Ammon's horn (tissue), 1 donor: Measurements from ENCODE around the gene DHRS12.
"Not testable (repeated sequence)": the region's sequence is repeated elsewhere in the genome, so short reads cannot be mapped to it uniquely, and the experiment has no call there.

Experiments used
- DNase-seq: peaks from one replicate; pipeline ENCODE4 v3.0.0-alpha.2; 2016; ENCODE audit warnings: low spot score

DHRS12 gene

GRCh38 chr13:51827254-51827653 lies 23.3 kb upstream of the DHRS12 start:
- DNase-seq, result no peak

GRCh38 chr13:51826606-51827005 lies 22.6 kb upstream of the DHRS12 start:
- no peak for DNase-seq

DNA sequence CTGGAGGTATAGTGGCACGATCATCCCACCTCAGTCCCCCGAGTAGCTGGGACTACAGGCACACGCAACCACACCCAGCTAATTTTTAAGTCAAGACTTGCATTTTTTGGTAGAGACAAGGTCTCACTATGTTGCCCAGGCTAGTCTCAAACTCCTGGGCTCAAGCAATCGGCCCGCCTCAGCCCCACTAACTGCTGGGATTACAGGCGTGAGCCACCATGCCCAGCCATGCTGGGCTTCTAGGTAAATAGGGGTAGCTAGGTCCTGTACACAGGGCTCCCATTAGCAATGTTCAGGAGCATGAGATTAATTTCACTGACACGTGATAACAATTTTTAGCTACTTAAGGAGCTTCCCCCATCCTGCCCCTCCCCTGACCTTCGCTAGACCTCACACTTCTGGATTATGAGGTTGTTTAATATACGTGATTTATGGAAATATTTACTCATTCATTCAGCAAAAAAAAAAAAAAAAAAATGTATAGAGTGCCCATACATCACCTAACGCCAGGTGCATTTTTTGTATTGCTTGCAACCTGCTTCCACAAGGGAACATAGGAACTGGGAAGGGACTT lies 21.8 kb upstream of the DHRS12 start:
- DNase-seq, result no peak

DNA sequence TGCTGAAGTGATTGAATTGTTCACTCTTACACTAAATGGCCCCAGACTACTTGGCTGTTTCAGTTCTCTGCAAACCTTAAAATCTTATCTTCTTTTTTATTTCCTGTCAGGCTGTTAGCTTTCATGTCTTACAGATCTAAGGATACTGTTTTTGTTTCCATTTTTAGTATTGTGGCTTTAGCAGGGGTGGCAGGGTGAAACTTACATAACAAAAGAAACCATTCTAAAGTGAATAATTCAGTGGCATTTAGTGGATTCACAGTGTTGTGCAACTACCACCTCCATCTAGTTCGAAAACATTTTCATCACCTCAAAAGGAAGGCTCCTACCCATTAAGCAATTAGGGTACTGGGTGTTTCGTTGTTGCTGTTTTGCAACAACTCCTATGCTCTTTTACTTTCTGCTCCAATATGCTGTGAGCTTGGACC lies 21.2 kb upstream of the DHRS12 start:
- no peak for DNase-seq

- not testable (repeated sequence) for DNase-seq
These were observed 20.7 kb upstream of the DHRS12 start for GRCh38 chr13:51824712-51825111.

DNA sequence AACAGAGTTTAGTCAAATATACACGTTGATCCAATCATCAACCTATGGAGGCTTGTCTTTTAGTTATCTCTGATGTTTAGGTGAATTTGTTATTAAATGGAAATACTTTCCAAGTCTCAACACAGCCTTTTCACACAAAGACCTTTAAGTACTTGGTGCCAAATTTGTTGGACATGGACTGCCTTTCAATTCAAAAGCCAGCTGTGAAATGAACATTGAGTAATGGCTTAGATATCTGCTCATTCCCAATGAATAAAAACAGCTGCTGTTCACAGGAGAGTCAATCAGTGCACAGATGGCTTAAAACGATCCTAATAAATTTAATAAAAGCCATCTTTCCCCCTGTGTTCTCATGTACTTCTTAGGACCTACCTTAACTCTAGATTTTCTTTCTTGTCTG lies 19.9 kb upstream of the DHRS12 start:
- no peak for DNase-seq

- DNase-seq, result no peak
These were observed 19.4 kb upstream of the DHRS12 start for GRCh38 chr13:51823359-51823758.

DNA sequence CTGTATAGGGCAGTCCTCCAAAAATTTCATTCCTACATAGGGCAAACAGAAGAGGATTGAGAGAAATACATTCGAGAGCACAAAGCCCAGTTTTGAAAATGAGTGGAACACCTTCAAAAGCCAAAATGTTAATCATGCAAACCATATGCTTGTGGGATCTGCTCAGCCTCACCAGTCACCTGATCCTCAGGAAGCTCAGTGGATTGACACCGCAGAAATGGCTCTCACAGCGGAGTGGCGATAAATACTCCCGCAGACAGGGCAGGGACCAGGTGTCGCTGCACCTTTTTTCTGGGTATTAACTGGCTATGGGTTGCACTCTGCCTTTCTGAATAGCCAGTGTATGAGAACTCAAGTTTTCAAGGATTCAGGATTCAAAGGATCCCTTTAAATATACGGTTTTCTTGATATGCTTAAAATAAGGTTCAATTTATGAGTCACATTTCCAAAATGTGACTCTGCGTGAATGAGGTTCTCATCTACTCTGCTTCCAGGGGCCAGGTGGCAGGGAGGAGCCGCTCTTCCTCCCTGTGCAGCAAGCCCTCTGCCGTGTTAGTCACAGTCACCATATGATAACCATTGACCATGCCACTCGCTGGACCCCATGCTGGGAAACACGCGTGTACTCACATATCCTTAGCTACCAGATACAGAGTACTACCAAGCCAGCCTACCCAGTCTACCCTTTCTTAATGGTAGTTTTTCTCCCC lies 18.3 kb upstream of the DHRS12 start:
- no peak for DNase-seq

DNA sequence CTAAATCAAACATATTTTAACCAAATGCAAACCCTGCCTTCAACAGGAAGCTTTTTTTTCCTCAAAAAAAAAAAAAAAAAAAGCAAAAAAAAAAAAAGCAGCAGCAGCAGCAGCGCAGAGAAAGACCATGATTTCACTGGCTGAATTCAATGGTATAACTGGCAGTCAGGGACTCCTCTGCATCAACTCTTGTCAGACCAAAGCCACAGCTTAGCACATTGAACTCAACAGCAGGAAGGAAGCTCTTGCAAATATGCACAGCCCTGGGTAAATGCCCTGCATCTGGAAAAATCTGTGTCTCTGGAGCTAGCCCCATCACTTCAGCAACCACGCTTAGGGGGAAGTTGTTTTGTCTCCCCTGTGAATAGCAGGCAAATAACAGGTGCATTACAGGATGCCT lies 17.6 kb upstream of the DHRS12 start:
- no peak for DNase-seq

DNA sequence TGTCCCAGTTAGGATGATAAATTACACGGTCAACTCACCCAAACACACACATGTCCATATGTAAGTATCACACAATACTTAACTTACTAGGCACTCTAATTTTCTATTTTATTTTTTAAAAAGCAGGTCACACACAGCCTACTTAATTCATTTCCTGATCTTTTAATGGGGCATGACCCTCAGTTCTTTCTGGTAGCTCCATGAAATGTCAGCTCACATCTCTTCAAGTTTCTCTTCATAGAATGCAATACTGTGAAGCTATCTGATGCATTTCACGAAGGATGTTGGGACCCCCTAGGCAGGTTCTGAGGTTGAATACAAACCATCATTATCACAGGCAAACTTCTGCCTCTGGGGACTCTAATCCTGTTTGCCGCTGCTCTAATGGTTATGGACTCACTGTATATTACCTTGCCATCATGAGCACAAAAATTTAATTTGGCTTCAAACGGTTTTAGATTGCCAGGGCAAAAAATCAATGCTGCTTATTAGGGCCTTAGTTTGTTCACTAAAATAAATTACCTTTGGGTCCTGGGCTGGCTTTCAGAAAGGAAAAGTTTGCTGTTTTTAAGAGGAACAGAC lies 16.1 kb upstream of the DHRS12 start:
- no peak for DNase-seq

- DNase-seq, result no peak
These were observed 15.6 kb upstream of the DHRS12 start for GRCh38 chr13:51819544-51819943.

DNA sequence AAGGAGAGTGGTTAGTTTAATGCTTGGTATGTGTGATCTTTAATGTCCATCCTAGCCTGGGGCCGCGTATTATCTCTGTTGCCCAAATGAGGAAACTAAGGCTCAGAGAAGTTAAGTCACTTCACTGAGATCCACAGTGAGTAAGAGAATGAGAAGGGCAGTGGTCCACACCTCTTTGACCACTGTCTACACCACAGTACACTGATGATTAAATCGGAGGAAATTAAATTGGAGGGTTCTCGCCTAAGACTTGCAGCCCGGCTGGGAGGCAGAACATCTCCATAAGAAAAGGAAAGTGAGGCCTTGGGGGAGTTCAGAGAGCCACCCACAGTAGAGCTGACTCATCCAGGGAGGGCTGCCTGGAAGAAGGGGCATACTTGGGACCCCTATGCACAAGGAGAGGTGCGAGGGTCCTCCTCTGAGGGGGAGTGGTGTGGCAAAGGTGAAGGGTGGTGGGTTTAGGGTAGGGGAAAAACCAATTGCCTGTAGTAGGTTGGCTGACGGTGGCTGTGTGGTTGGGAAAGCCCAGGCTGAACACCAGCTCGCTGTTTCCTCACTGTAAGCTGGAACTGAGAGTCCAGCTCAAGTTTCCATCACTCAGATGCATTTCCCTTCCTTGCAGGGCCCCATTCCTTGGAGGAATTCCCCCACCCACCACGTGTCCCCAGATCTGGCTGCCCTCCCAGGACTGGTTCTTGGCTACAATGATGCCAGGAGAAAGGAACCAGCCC lies 15.0 kb upstream of the DHRS12 start:
- DNase-seq, result peak; percentile 40

DNA sequence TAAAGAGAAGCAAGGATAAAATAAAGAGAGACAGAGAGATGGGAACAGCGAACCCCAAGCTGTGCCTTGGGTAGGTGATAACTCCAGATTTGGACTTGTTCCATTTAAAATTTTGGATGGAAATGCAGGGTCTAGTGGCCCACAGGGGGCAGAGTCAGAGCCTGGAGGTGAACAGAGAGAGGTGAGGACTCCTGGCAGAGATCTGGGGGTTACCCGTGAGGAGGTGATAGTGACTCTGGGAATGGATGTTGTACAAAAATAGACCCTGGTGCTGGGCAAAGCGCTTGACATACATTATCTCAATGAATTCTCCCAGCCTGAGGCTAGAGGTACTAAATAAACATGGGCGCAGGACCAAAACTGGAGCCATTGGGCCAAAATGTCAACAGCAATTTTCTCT lies 14.3 kb upstream of the DHRS12 start:
- DNase-seq, result no peak

GRCh38 chr13:51817717-51818116 lies 13.8 kb upstream of the DHRS12 start:
- DNase-seq, result no peak

DNA sequence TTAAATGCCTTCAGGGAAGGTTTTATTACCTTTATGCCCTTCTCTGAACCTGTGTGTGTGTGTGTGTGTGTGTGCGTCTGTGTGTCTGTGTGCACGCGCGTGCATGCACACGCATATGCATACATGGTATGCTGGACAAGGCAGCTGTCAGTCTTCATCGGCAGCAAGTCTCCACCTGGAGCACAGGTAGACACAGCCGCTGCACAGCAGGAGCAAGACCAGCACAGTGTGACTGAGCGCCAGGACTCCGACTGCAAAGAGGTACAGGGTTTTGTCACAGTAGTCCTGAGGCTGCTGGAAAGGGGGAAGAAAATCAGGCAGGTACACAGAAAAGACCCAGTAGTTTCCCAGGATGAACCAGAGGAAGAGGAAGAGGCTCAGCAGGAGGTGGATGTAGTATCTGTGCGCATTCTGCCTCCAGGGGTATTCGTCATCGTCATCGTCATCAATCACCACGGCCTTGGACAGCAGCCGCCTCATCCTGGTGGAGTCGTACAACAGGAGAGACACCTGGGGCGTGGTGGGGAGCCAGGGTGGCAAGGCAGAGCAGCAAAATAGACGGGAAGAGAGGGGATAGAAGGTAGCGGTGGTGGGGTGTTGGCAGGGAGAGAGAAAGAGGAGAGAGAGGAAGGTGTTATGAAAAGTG lies 12.8 kb upstream of the DHRS12 start:
- DNase-seq, result no peak

DNA sequence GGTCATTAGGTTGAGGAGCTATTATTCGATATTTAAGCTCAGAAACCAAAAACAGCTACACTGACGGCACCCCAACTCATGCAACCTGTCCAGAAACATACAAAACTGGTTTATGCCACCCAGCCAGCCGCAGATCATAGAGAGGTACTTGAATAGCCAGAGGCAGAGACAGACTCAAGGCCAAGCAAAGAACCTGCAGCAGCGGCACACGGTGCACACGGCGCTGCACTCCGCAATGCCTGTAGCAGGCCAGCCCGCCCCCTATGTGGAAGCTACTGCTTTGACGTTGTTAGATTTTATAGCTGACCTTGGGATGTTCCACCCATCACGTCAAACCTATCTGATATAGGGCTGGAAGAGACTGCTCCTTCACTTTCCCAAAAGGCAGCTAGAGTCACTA lies 11.9 kb upstream of the DHRS12 start:
- no peak for DNase-seq

DNA sequence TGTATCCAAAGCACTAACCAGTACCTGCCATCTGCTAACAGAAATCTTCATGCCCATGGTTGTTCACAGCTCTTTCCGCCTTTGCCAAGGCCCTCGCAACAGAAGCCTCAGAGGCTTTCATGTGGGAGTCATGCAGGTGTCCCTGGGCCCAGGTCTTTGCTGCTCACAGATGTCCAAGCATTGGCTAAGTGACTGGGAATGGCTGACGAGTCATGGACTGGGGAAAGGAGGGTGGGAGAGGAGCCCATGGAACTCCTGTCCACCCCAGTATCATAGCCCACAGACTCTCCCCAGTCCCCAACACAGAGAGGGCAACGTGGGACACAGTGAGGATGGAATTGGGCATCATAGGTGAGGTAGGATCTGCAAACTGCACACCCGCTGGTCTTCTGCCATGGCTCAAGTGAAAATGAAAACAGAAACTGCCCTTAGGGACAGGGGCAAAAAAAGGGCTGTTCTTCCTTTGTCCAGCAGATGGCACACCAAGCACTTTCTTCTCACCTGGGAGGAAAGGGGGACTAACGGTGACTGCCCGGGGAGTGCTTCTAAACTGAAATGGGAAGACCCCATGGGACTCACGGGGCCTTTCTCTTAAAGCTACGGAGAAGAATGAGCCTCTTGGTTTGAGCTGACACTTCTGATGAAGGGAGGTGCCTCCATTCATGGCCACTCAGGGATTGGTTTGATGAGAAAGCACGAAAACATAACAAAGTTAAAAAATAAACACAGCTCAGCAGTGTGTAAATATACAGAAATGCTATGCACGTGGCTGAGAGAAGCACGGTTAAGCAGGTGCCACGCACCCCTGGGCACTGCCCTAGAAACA lies 11.1 kb upstream of the DHRS12 start:
- DNase-seq, result peak; percentile 74

DNA sequence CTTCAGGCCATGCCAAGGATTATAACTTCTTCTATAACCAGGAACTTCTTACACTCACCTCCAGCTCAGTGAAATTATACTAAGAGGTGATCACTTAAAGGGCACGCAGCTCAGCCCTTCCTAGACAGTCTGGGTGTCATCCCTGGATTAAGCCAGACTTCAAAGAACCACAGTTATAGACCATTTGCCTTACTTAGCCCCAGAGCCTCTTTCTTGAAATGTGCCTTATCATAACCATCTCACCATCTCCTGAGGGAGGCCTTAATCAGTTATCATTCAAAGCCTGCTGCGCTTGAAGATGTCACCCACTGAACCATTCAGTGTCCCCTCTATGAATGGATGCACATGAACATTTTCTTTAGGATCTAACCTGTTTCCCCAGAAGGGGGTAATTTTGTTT lies 10.1 kb upstream of the DHRS12 start:
- no peak for DNase-seq

DNA sequence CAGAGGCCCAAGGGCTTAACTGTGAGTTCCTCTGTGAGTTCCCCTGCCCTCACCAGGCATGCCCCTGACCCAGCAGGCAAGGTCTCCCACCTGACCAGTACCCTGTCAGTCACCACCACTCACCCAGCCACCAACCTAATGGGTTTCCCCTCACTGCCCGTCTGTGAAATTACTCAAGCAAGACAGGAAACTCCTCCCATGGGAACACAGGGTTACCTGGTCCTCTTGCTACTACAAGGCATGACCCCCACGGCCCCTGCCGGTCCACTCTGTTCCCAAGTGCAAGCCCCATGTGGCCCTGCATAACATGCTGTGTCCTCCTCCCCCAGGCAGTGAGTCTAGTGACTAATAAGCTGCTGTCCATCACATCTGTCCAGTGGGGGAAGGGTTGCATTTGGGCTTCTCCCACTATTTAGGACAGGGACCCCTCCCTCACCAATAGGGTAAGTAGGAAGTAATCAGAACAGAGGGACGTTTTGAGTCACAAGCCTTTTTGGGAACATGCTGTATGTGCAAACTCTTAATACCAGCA lies 8.0 kb upstream of the DHRS12 start:
- no peak for DNase-seq

DNA sequence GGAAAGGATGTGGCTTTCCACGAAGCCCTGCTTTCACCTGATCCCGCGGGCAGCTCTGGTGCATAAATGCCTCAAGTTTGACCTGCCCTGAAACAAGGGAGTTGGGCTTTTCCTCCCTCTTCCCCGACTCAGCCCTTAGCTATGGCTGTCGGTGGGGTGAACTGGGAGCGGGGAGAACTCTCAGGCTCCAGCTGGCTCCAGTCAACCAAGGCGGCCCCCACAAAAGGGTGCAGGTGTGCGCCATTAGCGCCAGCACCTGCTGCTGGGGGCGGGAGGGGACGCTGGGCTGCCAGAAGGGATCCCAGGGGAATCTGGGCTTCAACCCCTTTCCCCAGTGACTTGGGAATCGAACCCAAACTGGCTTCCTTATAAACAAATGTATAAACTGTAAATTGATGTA lies 7.1 kb upstream of the DHRS12 start:
- DNase-seq, result no peak

DNA sequence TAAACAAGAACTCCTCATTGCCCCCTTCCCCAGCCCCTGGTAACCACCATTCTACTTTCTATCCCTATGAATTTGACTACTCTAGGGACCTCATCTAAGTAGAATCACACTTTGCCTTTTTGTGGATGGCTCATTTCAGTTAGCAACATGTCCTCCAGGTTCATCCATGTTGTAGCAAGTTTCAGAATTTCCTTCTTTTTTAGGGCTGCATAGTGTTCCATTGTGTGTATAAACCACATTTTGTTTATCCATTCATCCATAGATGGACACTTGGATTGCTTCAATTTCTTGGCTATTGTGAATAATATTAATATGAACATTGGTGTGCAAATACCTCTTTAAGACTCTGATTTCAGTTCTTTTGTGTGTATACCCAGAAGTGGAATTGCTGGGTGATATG lies 4.8 kb upstream of the DHRS12 start:
- no peak for DNase-seq
